NB4 (cell line): ENCODE results near the gene OTUB2.

Source experiments
- MAX ChIP-seq: IDR thresholded peaks from 2 replicates; pipeline ENCODE4 v1.6.1; 2011; ENCODE audit warnings: low read depth, low read length
- TF ChIP-seq, protein P1 (sequence below): IDR thresholded peaks from one replicate; pipeline ENCODE4 v1.5.1; 2012; ENCODE audit warnings: low read depth, low read length

DNA sequence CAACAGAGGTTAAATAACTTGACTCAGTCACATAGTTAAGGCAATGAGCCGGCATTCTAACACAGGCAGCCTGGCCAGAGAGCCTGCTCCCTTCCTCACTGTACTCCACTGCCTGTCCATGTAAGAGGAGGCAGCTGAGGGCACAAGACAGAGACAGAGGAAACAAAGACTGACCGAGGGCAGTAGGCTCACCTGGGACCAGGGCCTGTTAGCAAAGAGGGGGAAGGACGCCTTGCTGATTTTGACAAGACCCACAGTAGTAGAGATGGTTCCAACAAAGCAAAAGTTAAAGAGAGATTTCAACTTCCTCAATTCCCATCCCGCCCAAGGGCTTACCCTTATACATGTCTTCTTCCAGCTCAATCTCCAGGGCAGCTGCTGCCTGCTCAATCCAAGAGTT, 26.5 kb downstream of the OTUB2 start:
- TF ChIP-seq, protein P1, sequence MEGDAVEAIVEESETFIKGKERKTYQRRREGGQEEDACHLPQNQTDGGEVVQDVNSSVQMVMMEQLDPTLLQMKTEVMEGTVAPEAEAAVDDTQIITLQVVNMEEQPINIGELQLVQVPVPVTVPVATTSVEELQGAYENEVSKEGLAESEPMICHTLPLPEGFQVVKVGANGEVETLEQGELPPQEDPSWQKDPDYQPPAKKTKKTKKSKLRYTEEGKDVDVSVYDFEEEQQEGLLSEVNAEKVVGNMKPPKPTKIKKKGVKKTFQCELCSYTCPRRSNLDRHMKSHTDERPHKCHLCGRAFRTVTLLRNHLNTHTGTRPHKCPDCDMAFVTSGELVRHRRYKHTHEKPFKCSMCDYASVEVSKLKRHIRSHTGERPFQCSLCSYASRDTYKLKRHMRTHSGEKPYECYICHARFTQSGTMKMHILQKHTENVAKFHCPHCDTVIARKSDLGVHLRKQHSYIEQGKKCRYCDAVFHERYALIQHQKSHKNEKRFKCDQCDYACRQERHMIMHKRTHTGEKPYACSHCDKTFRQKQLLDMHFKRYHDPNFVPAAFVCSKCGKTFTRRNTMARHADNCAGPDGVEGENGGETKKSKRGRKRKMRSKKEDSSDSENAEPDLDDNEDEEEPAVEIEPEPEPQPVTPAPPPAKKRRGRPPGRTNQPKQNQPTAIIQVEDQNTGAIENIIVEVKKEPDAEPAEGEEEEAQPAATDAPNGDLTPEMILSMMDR = no peak
- no peak for TF ChIP-seq MAX
